ENCODE results near the gene VKORC1.

Gene VKORC1

GRCh38 chr16:31085873-31086628, 8.5 kb downstream of the VKORC1 start:
- H3K4me3 ChIP-seq (replicated peaks; ENCODE audit: low read depth, low read length): no peak overlapping the region
- no peak for TF ChIP-seq CTCF (IDR thresholded peaks at IDR 0.05; ENCODE audit: low read length, missing control alignments)
- no peak for DNase-seq (ENCODE audit: low read depth)

GRCh38 chr16:31085411-31085810, 9.2 kb downstream of the VKORC1 start:
- no peak overlapping the region for H3K4me3 ChIP-seq (replicated peaks; ENCODE audit: low read depth, low read length)
- TF ChIP-seq CTCF (IDR thresholded peaks at IDR 0.05; ENCODE audit: low read length, missing control alignments): no peak
- DNase-seq (ENCODE audit: low read depth): no peak

- no peak for TF ChIP-seq CTCF (IDR thresholded peaks at IDR 0.05; ENCODE audit: low read length, missing control alignments)
- no peak for DNase-seq (ENCODE audit: low read depth)
- no peak overlapping the region for H3K4me3 ChIP-seq (replicated peaks; ENCODE audit: low read depth, low read length)
These were observed 9.9 kb downstream of the VKORC1 start for GRCh38 chr16:31084584-31085302.

- DNase-seq (ENCODE audit: low read depth): no peak
- TF ChIP-seq CTCF (IDR thresholded peaks at IDR 0.05; ENCODE audit: low read length, missing control alignments): no peak
- H3K4me3 ChIP-seq (replicated peaks; ENCODE audit: low read depth, low read length): no peak overlapping the region
These were observed 10.6 kb downstream of the VKORC1 start for GRCh38 chr16:31083981-31084380.

- DNase-seq (ENCODE audit: low read depth): no peak
- H3K4me3 ChIP-seq (replicated peaks; ENCODE audit: low read depth, low read length): no peak overlapping the region
- TF ChIP-seq CTCF (IDR thresholded peaks at IDR 0.05; ENCODE audit: low read length, missing control alignments): no peak
These were observed 11.0 kb downstream of the VKORC1 start for GRCh38 chr16:31083556-31083955.

- TF ChIP-seq CTCF (IDR thresholded peaks at IDR 0.05; ENCODE audit: low read length, missing control alignments): no peak
- DNase-seq (ENCODE audit: low read depth): no peak
- no peak overlapping the region for H3K4me3 ChIP-seq (replicated peaks; ENCODE audit: low read depth, low read length)
These were observed 11.5 kb downstream of the VKORC1 start for GRCh38 chr16:31083081-31083480.
